ENCODE results near the gene PROK2.

PROK2 gene

GRCh38 chr3:71809321-71810026 is 24.5 kb upstream of the PROK2 start:
- H3K27ac ChIP-seq (ENCODE audit: insufficient read depth, low read length, poor library complexity, severe bottlenecking), result no peak overlapping the region

GRCh38 chr3:71806736-71807135 is 21.8 kb upstream of the PROK2 start:
- Histone ChIP-seq H3K27me3 (replicated peaks; ENCODE audit: control insufficient read depth, insufficient read depth, low read length, poor library complexity, severe bottlenecking) (no peaks in the 10 kb centered on the region), H3K4me1 (ENCODE audit: control insufficient read depth, insufficient read depth, low read length, poor library complexity, severe bottlenecking) (no peaks in the 10 kb centered on the region), H3K27ac (ENCODE audit: insufficient read depth, low read length, poor library complexity, severe bottlenecking) (no peak overlapping the region)

More at GRCh38 chr3:71809321-71810026, 24.5 kb upstream of the PROK2 start:
- DNase-seq, result no peak
- Histone ChIP-seq H3K4me3 (ENCODE audit: insufficient read depth, low read depth, low read length, poor library complexity, severe bottlenecking) (no peak overlapping the region), H3K27me3 (replicated peaks; ENCODE audit: control insufficient read depth, insufficient read depth, low read length, poor library complexity, severe bottlenecking) (no peaks in the 10 kb centered on the region), H3K9me3 (ENCODE audit: control insufficient read depth, low read length) (no peaks in the 10 kb centered on the region), H3K36me3 (ENCODE audit: control insufficient read depth, insufficient read depth, low read length) (no peaks in the 10 kb centered on the region), H3K4me1 (ENCODE audit: control insufficient read depth, insufficient read depth, low read length, poor library complexity, severe bottlenecking) (no peaks in the 10 kb centered on the region)

DNA sequence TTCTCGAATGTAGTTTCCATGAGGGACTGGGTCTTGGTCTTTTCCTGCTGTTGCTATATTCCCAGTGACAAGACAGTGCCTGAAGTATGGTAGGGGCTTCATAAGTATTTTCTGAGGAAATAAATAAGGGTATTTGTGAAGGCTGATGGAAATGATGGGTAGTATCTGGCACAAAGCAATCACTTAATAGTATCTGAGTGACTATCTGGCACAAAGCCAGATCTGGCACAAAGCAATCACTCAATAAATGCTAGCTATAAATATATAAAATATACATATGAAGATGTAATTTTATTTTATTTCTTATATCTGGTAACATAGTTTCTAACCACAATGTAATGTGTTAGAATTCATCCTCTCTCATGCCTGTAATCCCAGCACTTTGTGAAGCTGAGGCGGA is 20.7 kb upstream of the PROK2 start:
- no peaks in the 10 kb centered on the region for H3K27me3 ChIP-seq (replicated peaks; ENCODE audit: control insufficient read depth, insufficient read depth, low read length, poor library complexity, severe bottlenecking)
- DNase-seq, result no peak
- no peak overlapping the region for H3K27ac ChIP-seq (ENCODE audit: insufficient read depth, low read length, poor library complexity, severe bottlenecking)
- H3K9me3 ChIP-seq (ENCODE audit: control insufficient read depth, low read length), result no peaks in the 10 kb centered on the region
- no peaks in the 10 kb centered on the region for H3K36me3 ChIP-seq (ENCODE audit: control insufficient read depth, insufficient read depth, low read length)
- H3K4me3 ChIP-seq (ENCODE audit: insufficient read depth, low read depth, low read length, poor library complexity, severe bottlenecking), result no peak overlapping the region
- H3K4me1 ChIP-seq (ENCODE audit: control insufficient read depth, insufficient read depth, low read length, poor library complexity, severe bottlenecking), result no peaks in the 10 kb centered on the region

More at GRCh38 chr3:71806736-71807135, 21.8 kb upstream of the PROK2 start:
- H3K36me3 ChIP-seq (ENCODE audit: control insufficient read depth, insufficient read depth, low read length), result no peaks in the 10 kb centered on the region
- no peak overlapping the region for H3K4me3 ChIP-seq (ENCODE audit: insufficient read depth, low read depth, low read length, poor library complexity, severe bottlenecking)
- DNase-seq, result no peak
- H3K9me3 ChIP-seq (ENCODE audit: control insufficient read depth, low read length), result no peaks in the 10 kb centered on the region

DNA sequence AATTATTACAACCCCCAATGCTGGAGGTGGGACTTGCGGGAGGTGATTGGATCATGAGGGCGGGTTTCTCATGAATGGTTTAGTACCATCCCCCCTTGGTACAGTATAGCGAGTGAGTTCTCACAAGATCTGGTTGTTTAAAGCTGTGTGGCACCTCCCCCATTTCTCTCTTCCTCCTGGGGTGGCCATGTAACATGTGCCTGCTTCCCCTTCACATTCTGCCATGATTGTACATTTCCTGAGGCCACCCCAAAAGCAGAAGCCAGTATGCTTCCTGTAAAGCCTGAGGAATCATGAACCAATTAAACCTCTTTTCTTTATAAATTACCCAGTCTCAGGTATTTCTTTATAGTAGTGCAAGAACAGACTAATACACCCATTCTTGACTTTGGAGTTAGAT is 20.3 kb upstream of the PROK2 start:
- H3K4me3 ChIP-seq (ENCODE audit: insufficient read depth, low read depth, low read length, poor library complexity, severe bottlenecking), result no peak overlapping the region
- no peaks in the 10 kb centered on the region for H3K9me3 ChIP-seq (ENCODE audit: control insufficient read depth, low read length)

GRCh38 chr3:71803248-71803647 is 18.3 kb upstream of the PROK2 start:
- no peak for DNase-seq
- Histone ChIP-seq H3K4me1 (ENCODE audit: control insufficient read depth, insufficient read depth, low read length, poor library complexity, severe bottlenecking) (no peaks in the 10 kb centered on the region), H3K4me3 (ENCODE audit: insufficient read depth, low read depth, low read length, poor library complexity, severe bottlenecking) (no peak overlapping the region), H3K27me3 (replicated peaks; ENCODE audit: control insufficient read depth, insufficient read depth, low read length, poor library complexity, severe bottlenecking) (no peaks in the 10 kb centered on the region), H3K9me3 (ENCODE audit: control insufficient read depth, low read length) (no peaks in the 10 kb centered on the region), H3K36me3 (ENCODE audit: control insufficient read depth, insufficient read depth, low read length) (no peaks in the 10 kb centered on the region), H3K27ac (ENCODE audit: insufficient read depth, low read length, poor library complexity, severe bottlenecking) (no peak overlapping the region)

More for the DNA sequence above, 20.3 kb upstream of the PROK2 start:
- no peak for DNase-seq
- H3K4me1 ChIP-seq (ENCODE audit: control insufficient read depth, insufficient read depth, low read length, poor library complexity, severe bottlenecking), result no peaks in the 10 kb centered on the region
- H3K27me3 ChIP-seq (replicated peaks; ENCODE audit: control insufficient read depth, insufficient read depth, low read length, poor library complexity, severe bottlenecking), result no peaks in the 10 kb centered on the region
- no peak overlapping the region for H3K27ac ChIP-seq (ENCODE audit: insufficient read depth, low read length, poor library complexity, severe bottlenecking)
- H3K36me3 ChIP-seq (ENCODE audit: control insufficient read depth, insufficient read depth, low read length), result no peaks in the 10 kb centered on the region

- Histone ChIP-seq H3K36me3 (ENCODE audit: control insufficient read depth, insufficient read depth, low read length) (no peaks in the 10 kb centered on the region), H3K27ac (ENCODE audit: insufficient read depth, low read length, poor library complexity, severe bottlenecking) (no peak overlapping the region), H3K9me3 (ENCODE audit: control insufficient read depth, low read length) (no peaks in the 10 kb centered on the region), H3K27me3 (replicated peaks; ENCODE audit: control insufficient read depth, insufficient read depth, low read length, poor library complexity, severe bottlenecking) (no peaks in the 10 kb centered on the region), H3K4me1 (ENCODE audit: control insufficient read depth, insufficient read depth, low read length, poor library complexity, severe bottlenecking) (no peaks in the 10 kb centered on the region), H3K4me3 (ENCODE audit: insufficient read depth, low read depth, low read length, poor library complexity, severe bottlenecking) (no peak overlapping the region)
- DNase-seq, result no peak
Measured at GRCh38 chr3:71801986-71802385, 17.0 kb upstream of the PROK2 start.

DNA sequence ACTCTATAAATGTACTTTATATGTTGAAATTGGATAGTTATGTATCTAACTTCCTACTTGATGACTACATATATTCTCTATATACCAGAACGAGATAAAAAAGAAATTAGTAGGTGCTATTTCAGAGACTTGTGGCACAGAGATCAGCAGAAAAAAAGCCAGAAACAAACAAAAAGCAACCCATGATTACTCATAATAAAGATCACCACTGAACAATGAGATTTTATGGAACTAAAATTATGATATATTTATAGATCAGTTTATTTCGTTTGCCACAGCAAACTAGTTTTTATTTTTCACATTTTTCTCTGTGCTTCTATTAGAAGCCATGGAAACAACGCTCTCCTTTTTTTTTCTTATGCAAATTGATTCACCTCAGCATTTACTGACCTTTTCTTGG is 15.1 kb upstream of the PROK2 start:
- Histone ChIP-seq H3K4me3 (ENCODE audit: insufficient read depth, low read depth, low read length, poor library complexity, severe bottlenecking) (no peak overlapping the region), H3K4me1 (ENCODE audit: control insufficient read depth, insufficient read depth, low read length, poor library complexity, severe bottlenecking) (no peaks in the 10 kb centered on the region), H3K27me3 (replicated peaks; ENCODE audit: control insufficient read depth, insufficient read depth, low read length, poor library complexity, severe bottlenecking) (no peaks in the 10 kb centered on the region), H3K9me3 (ENCODE audit: control insufficient read depth, low read length) (no peaks in the 10 kb centered on the region), H3K27ac (ENCODE audit: insufficient read depth, low read length, poor library complexity, severe bottlenecking) (no peak overlapping the region), H3K36me3 (ENCODE audit: control insufficient read depth, insufficient read depth, low read length) (no peaks in the 10 kb centered on the region)
- no peak for DNase-seq

- H3K4me1 ChIP-seq (ENCODE audit: control insufficient read depth, insufficient read depth, low read length, poor library complexity, severe bottlenecking), result no peaks in the 10 kb centered on the region
- no peak overlapping the region for H3K27ac ChIP-seq (ENCODE audit: insufficient read depth, low read length, poor library complexity, severe bottlenecking)
- no peak for DNase-seq
- H3K4me3 ChIP-seq (ENCODE audit: insufficient read depth, low read depth, low read length, poor library complexity, severe bottlenecking), result no peak overlapping the region
- no peaks in the 10 kb centered on the region for H3K27me3 ChIP-seq (replicated peaks; ENCODE audit: control insufficient read depth, insufficient read depth, low read length, poor library complexity, severe bottlenecking)
- no peaks in the 10 kb centered on the region for H3K36me3 ChIP-seq (ENCODE audit: control insufficient read depth, insufficient read depth, low read length)
- H3K9me3 ChIP-seq (ENCODE audit: control insufficient read depth, low read length), result no peaks in the 10 kb centered on the region
Measured at GRCh38 chr3:71797455-71797854, 12.5 kb upstream of the PROK2 start.

GRCh38 chr3:71796290-71796689 is 11.3 kb upstream of the PROK2 start:
- Histone ChIP-seq H3K4me1 (ENCODE audit: control insufficient read depth, insufficient read depth, low read length, poor library complexity, severe bottlenecking) (no peaks in the 10 kb centered on the region), H3K4me3 (ENCODE audit: insufficient read depth, low read depth, low read length, poor library complexity, severe bottlenecking) (no peak overlapping the region), H3K9me3 (ENCODE audit: control insufficient read depth, low read length) (no peaks in the 10 kb centered on the region), H3K27ac (ENCODE audit: insufficient read depth, low read length, poor library complexity, severe bottlenecking) (no peak overlapping the region), H3K36me3 (ENCODE audit: control insufficient read depth, insufficient read depth, low read length) (no peaks in the 10 kb centered on the region), H3K27me3 (replicated peaks; ENCODE audit: control insufficient read depth, insufficient read depth, low read length, poor library complexity, severe bottlenecking) (no peaks in the 10 kb centered on the region)
- no peak for DNase-seq

- H3K4me1 ChIP-seq (ENCODE audit: control insufficient read depth, insufficient read depth, low read length, poor library complexity, severe bottlenecking), result no peaks in the 10 kb centered on the region
- H3K9me3 ChIP-seq (ENCODE audit: control insufficient read depth, low read length), result no peaks in the 10 kb centered on the region
- no peak for DNase-seq
- no peak overlapping the region for H3K4me3 ChIP-seq (ENCODE audit: insufficient read depth, low read depth, low read length, poor library complexity, severe bottlenecking)
- H3K27ac ChIP-seq (ENCODE audit: insufficient read depth, low read length, poor library complexity, severe bottlenecking), result no peak overlapping the region
- H3K36me3 ChIP-seq (ENCODE audit: control insufficient read depth, insufficient read depth, low read length), result no peaks in the 10 kb centered on the region
- no peaks in the 10 kb centered on the region for H3K27me3 ChIP-seq (replicated peaks; ENCODE audit: control insufficient read depth, insufficient read depth, low read length, poor library complexity, severe bottlenecking)
Measured at GRCh38 chr3:71791634-71792033, 6.7 kb upstream of the PROK2 start.
